Myocyte (in vitro differentiated cells): ENCODE results near the gene TLR4. TPM values are rescaled to one million over a fixed set of nuclear protein-coding genes. Genes with fewer than 3 reads are reported as not detected.

Source experiments
- DNase-seq: peaks from one replicate; pipeline ENCODE4 v3.0.0-alpha.2; 2012; ENCODE audit warnings: low read depth
- total RNA-seq: library from RNA; depleted of rRNA; stranded (reverse); fragments of >200 nt; gene quantifications from 2 replicates; pipeline ENCODE4 v1.2.3, GENCODE V29; 2014

Gene TLR4
- total RNA-seq, 1 donor from 2014 or later, result 11.9 TPM

- no peak for DNase-seq
Observed at GRCh38 chr9:117744369-117744768, 40.2 kb downstream of the TLR4 start.

- no peak for DNase-seq
Observed at GRCh38 chr9:117744856-117745389, 40.7 kb downstream of the TLR4 start.

- no peak for DNase-seq
Observed at GRCh38 chr9:117745598-117745997, 41.4 kb downstream of the TLR4 start.

GRCh38 chr9:117746263-117746662 lies 42.1 kb downstream of the TLR4 start:
- no peak for DNase-seq

- DNase-seq, result no peak
Observed at GRCh38 chr9:117747386-117747970, 43.3 kb downstream of the TLR4 start.

- DNase-seq, result no peak
Observed at GRCh38 chr9:117750401-117750800, 46.2 kb downstream of the TLR4 start.

- no peak for DNase-seq
Observed at GRCh38 chr9:117752894-117753293, 48.7 kb downstream of the TLR4 start.

- DNase-seq, result no peak
Observed at GRCh38 chr9:117757561-117758190, 53.5 kb downstream of the TLR4 start.

- DNase-seq, result peak; percentile 13
Observed at GRCh38 chr9:117763314-117763713, 59.1 kb downstream of the TLR4 start.

- peak; percentile 82 for DNase-seq
Observed at GRCh38 chr9:117768750-117769395, 64.7 kb downstream of the TLR4 start.

- DNase-seq, result no peak
Observed at GRCh38 chr9:117771136-117771535, 66.9 kb downstream of the TLR4 start.

GRCh38 chr9:117772960-117773359 lies 68.8 kb downstream of the TLR4 start:
- peak; percentile 45 for DNase-seq
